HG03060 (cell line): ENCODE results near the gene CLDN16.

ENCODE experiments used
- ATAC-seq: cut with Tn5 transposase; IDR thresholded peaks from one replicate; pipeline ENCODE4 v1.9.1; 2021; ENCODE audit warnings: low read depth, moderate number of reproducible peaks; ENCODE audit not compliant: unreplicated experiment

CLDN16 gene

GRCh38 chr3:190433626-190434025, 45.7 kb downstream of the CLDN16 start:
- ATAC-seq = no peak

GRCh38 chr3:190435618-190436017, 47.7 kb downstream of the CLDN16 start:
- no peak for ATAC-seq

GRCh38 chr3:190436331-190436730, 48.4 kb downstream of the CLDN16 start:
- ATAC-seq = no peak

GRCh38 chr3:190442240-190442639, 54.3 kb downstream of the CLDN16 start:
- no peak for ATAC-seq

- no peak for ATAC-seq
Measured at GRCh38 chr3:190443257-190443656, 55.3 kb downstream of the CLDN16 start.

GRCh38 chr3:190444006-190444405, 56.0 kb downstream of the CLDN16 start:
- ATAC-seq = no peak

GRCh38 chr3:190444576-190445145, 56.7 kb downstream of the CLDN16 start:
- ATAC-seq = no peak

GRCh38 chr3:190446573-190447279, 58.8 kb downstream of the CLDN16 start:
- no peak for ATAC-seq

- no peak for ATAC-seq
Measured at GRCh38 chr3:190448256-190448655, 60.3 kb downstream of the CLDN16 start.

- no peak for ATAC-seq
Measured at GRCh38 chr3:190449801-190450200, 61.8 kb downstream of the CLDN16 start, which contains the start of gene TMEM207. TMEM207 (minus strand) TSS chr3:190449901; CDS start chr3:190449809, 92 bp downstream.

- ATAC-seq = no peak
Measured at GRCh38 chr3:190455828-190456227, 67.9 kb downstream of the CLDN16 start.

- no peak for ATAC-seq
Measured at GRCh38 chr3:190456770-190457169, 68.8 kb downstream of the CLDN16 start.

GRCh38 chr3:190458040-190458439, 70.1 kb downstream of the CLDN16 start:
- no peak for ATAC-seq
